ENCODE data around the gene B4GALT1.

B4GALT1 gene

GRCh38 chr9:33105504-33105903 lies 61.6 kb downstream of the B4GALT1 start:
- H3K4ac ChIP-seq (ENCODE audit: low read depth, low read length), result no peak overlapping the region
- WGBS (ENCODE audit: extremely low coverage, insufficient coverage, low lambda C conversion rate), result no CpG with 5 or more reads among the region's 5 CpGs

GRCh38 chr9:33104401-33104800 lies 62.7 kb downstream of the B4GALT1 start:
- Histone ChIP-seq H3K9ac (ENCODE audit: low read length) (no peak overlapping the region), H4K8ac (ENCODE audit: low read depth, low read length) (no peak overlapping the region), H3K18ac (ENCODE audit: low read length) (no peak overlapping the region), H3K27ac (ENCODE audit: low read depth, low read length) (no peak overlapping the region), H3K79me2 (ENCODE audit: control insufficient read depth, insufficient read depth, low read length) (no peaks in the 10 kb centered on the region), H3K4me1 (ENCODE audit: control insufficient read depth, low read depth, low read length) (peaks cover 3% of the 10 kb centered on the region), H3K4ac (ENCODE audit: low read depth, low read length) (no peak overlapping the region), H2AK5ac (ENCODE audit: low read length) (no peak overlapping the region), H3K27me3 (ENCODE audit: insufficient read depth, low read length, poor library complexity) (no peaks in the 10 kb centered on the region), H3K56ac (ENCODE audit: low read length) (no peak overlapping the region), H3K4me2 (ENCODE audit: low read length) (no peak overlapping the region), H3K36me3 (ENCODE audit: control insufficient read depth, insufficient read depth, low read length) (no peaks in the 10 kb centered on the region), H4K5ac (ENCODE audit: low read length) (no peak overlapping the region), H3K79me1 (ENCODE audit: low read length) (no peaks in the 10 kb centered on the region), H2BK15ac (replicated peaks; ENCODE audit: low read depth) (no peak overlapping the region), H3K4me3 (ENCODE audit: low read length) (no peak overlapping the region), H2BK120ac (ENCODE audit: low read depth, low read length) (no peak overlapping the region), H2BK5ac (ENCODE audit: low read length) (no peak overlapping the region), H3K23ac (ENCODE audit: low read length) (no peak overlapping the region)
- WGBS (ENCODE audit: extremely low coverage, insufficient coverage, low lambda C conversion rate), result no CpG with 5 or more reads among the region's 7 CpGs
- DNase-seq, result no peak

More at GRCh38 chr9:33105504-33105903, 61.6 kb downstream of the B4GALT1 start:
- no peak overlapping the region for H2BK5ac ChIP-seq (ENCODE audit: low read length)
- H4K5ac ChIP-seq (ENCODE audit: low read length), result no peak overlapping the region
- no peak overlapping the region for H2BK15ac ChIP-seq (replicated peaks; ENCODE audit: low read depth)
- H2AK5ac ChIP-seq (ENCODE audit: low read length), result no peak overlapping the region
- no peak overlapping the region for H3K27ac ChIP-seq (ENCODE audit: low read depth, low read length)
- no peak overlapping the region for H3K4me3 ChIP-seq (ENCODE audit: low read length)
- H4K8ac ChIP-seq (ENCODE audit: low read depth, low read length), result no peak overlapping the region
- DNase-seq, result no peak
- no peak overlapping the region for H3K18ac ChIP-seq (ENCODE audit: low read length)
- H3K79me2 ChIP-seq (ENCODE audit: control insufficient read depth, insufficient read depth, low read length), result no peaks in the 10 kb centered on the region
- no peaks in the 10 kb centered on the region for H3K79me1 ChIP-seq (ENCODE audit: low read length)
- no peak overlapping the region for H3K56ac ChIP-seq (ENCODE audit: low read length)
- H3K36me3 ChIP-seq (ENCODE audit: control insufficient read depth, insufficient read depth, low read length), result no peaks in the 10 kb centered on the region
- no peak overlapping the region for H3K9ac ChIP-seq (ENCODE audit: low read length)
- H3K4me2 ChIP-seq (ENCODE audit: low read length), result no peak overlapping the region
- no peak overlapping the region for H2BK120ac ChIP-seq (ENCODE audit: low read depth, low read length)
- no peaks in the 10 kb centered on the region for H3K27me3 ChIP-seq (ENCODE audit: insufficient read depth, low read length, poor library complexity)
- H3K4me1 ChIP-seq (ENCODE audit: control insufficient read depth, low read depth, low read length), result peaks cover 3% of the 10 kb centered on the region
- no peak overlapping the region for H3K23ac ChIP-seq (ENCODE audit: low read length)

GRCh38 chr9:33103501-33104281 lies 63.4 kb downstream of the B4GALT1 start:
- Histone ChIP-seq H3K36me3 (ENCODE audit: control insufficient read depth, insufficient read depth, low read length) (no peaks in the 10 kb centered on the region), H2BK5ac (ENCODE audit: low read length) (no peak overlapping the region), H3K4me3 (ENCODE audit: low read length) (no peak overlapping the region), H3K4me1 (ENCODE audit: control insufficient read depth, low read depth, low read length) (peaks cover 3% of the 10 kb centered on the region), H3K9ac (ENCODE audit: low read length) (no peak overlapping the region), H3K18ac (ENCODE audit: low read length) (no peak overlapping the region), H3K56ac (ENCODE audit: low read length) (no peak overlapping the region), H4K5ac (ENCODE audit: low read length) (no peak overlapping the region), H3K4me2 (ENCODE audit: low read length) (no peak overlapping the region), H3K23ac (ENCODE audit: low read length) (no peak overlapping the region), H2BK120ac (ENCODE audit: low read depth, low read length) (no peak overlapping the region), H3K4ac (ENCODE audit: low read depth, low read length) (no peak overlapping the region), H4K8ac (ENCODE audit: low read depth, low read length) (no peak overlapping the region), H3K27ac (ENCODE audit: low read depth, low read length) (no peak overlapping the region), H3K79me1 (ENCODE audit: low read length) (no peaks in the 10 kb centered on the region), H3K79me2 (ENCODE audit: control insufficient read depth, insufficient read depth, low read length) (no peaks in the 10 kb centered on the region), H3K27me3 (ENCODE audit: insufficient read depth, low read length, poor library complexity) (no peaks in the 10 kb centered on the region), H2AK5ac (ENCODE audit: low read length) (no peak overlapping the region), H2BK15ac (replicated peaks; ENCODE audit: low read depth) (no peak overlapping the region)
- no peak for DNase-seq
- WGBS (ENCODE audit: extremely low coverage, insufficient coverage, low lambda C conversion rate), result no CpG with 5 or more reads among the region's 8 CpGs

GRCh38 chr9:33102551-33103210 lies 64.5 kb downstream of the B4GALT1 start:
- H3K4me2 ChIP-seq (ENCODE audit: low read length), result no peak overlapping the region
- no peak overlapping the region for H2BK120ac ChIP-seq (ENCODE audit: low read depth, low read length)
- no peaks in the 10 kb centered on the region for H3K79me2 ChIP-seq (ENCODE audit: control insufficient read depth, insufficient read depth, low read length)
- H2BK15ac ChIP-seq (replicated peaks; ENCODE audit: low read depth), result no peak overlapping the region
- H3K4me1 ChIP-seq (ENCODE audit: control insufficient read depth, low read depth, low read length), result peaks cover 3% of the 10 kb centered on the region
- no peak overlapping the region for H3K23ac ChIP-seq (ENCODE audit: low read length)
- no peak overlapping the region for H2AK5ac ChIP-seq (ENCODE audit: low read length)
- no peak overlapping the region for H4K8ac ChIP-seq (ENCODE audit: low read depth, low read length)
- no peak overlapping the region for H3K18ac ChIP-seq (ENCODE audit: low read length)
- H2BK5ac ChIP-seq (ENCODE audit: low read length), result no peak overlapping the region
- no peak overlapping the region for H3K4me3 ChIP-seq (ENCODE audit: low read length)
- no peak overlapping the region for H3K9ac ChIP-seq (ENCODE audit: low read length)
- H4K5ac ChIP-seq (ENCODE audit: low read length), result no peak overlapping the region
- no peaks in the 10 kb centered on the region for H3K36me3 ChIP-seq (ENCODE audit: control insufficient read depth, insufficient read depth, low read length)
- WGBS (ENCODE audit: extremely low coverage, insufficient coverage, low lambda C conversion rate), result no CpG with 5 or more reads among the region's 13 CpGs
- H3K27me3 ChIP-seq (ENCODE audit: insufficient read depth, low read length, poor library complexity), result no peaks in the 10 kb centered on the region
- no peak overlapping the region for H3K4ac ChIP-seq (ENCODE audit: low read depth, low read length)
- DNase-seq, result no peak
- no peak overlapping the region for H3K56ac ChIP-seq (ENCODE audit: low read length)
- H3K27ac ChIP-seq (ENCODE audit: low read depth, low read length), result no peak overlapping the region
- H3K79me1 ChIP-seq (ENCODE audit: low read length), result no peaks in the 10 kb centered on the region

GRCh38 chr9:33101104-33101951 lies 65.8 kb downstream of the B4GALT1 start:
- H3K4ac ChIP-seq (ENCODE audit: low read depth, low read length), result no peak overlapping the region
- H3K56ac ChIP-seq (ENCODE audit: low read length), result no peak overlapping the region
- H4K8ac ChIP-seq (ENCODE audit: low read depth, low read length), result no peak overlapping the region
- WGBS (ENCODE audit: extremely low coverage, insufficient coverage, low lambda C conversion rate), result no CpG with 5 or more reads among the region's 10 CpGs
- no peak overlapping the region for H2AK5ac ChIP-seq (ENCODE audit: low read length)
- no peak overlapping the region for H3K27ac ChIP-seq (ENCODE audit: low read depth, low read length)
- no peaks in the 10 kb centered on the region for H3K27me3 ChIP-seq (ENCODE audit: insufficient read depth, low read length, poor library complexity)
- no peak overlapping the region for H3K18ac ChIP-seq (ENCODE audit: low read length)
- no peak overlapping the region for H3K4me2 ChIP-seq (ENCODE audit: low read length)
- no peaks in the 10 kb centered on the region for H3K36me3 ChIP-seq (ENCODE audit: control insufficient read depth, insufficient read depth, low read length)
- no peak overlapping the region for H3K9ac ChIP-seq (ENCODE audit: low read length)
- H2BK5ac ChIP-seq (ENCODE audit: low read length), result no peak overlapping the region
- H3K4me3 ChIP-seq (ENCODE audit: low read length), result no peak overlapping the region
- H4K5ac ChIP-seq (ENCODE audit: low read length), result no peak overlapping the region
- DNase-seq, result no peak
- no peak overlapping the region for H2BK120ac ChIP-seq (ENCODE audit: low read depth, low read length)
- H2BK15ac ChIP-seq (replicated peaks; ENCODE audit: low read depth), result no peak overlapping the region
- H3K79me1 ChIP-seq (ENCODE audit: low read length), result no peaks in the 10 kb centered on the region
- H3K4me1 ChIP-seq (ENCODE audit: control insufficient read depth, low read depth, low read length), result no peaks in the 10 kb centered on the region
- H3K23ac ChIP-seq (ENCODE audit: low read length), result no peak overlapping the region
- no peaks in the 10 kb centered on the region for H3K79me2 ChIP-seq (ENCODE audit: control insufficient read depth, insufficient read depth, low read length)
